Measurements from ENCODE around the gene USP40.
"Not testable (repeated sequence)": the region's sequence is repeated elsewhere in the genome, so short reads cannot be mapped to it uniquely, and the experiment has no call there.

Gene USP40

GRCh38 chr2:233566141-233566956, at the start of gene USP40:
USP40 (minus strand) TSS chr2:233566782; CDS start chr2:233565554, 1,228 bp downstream.
- DNase-seq: peak; percentile 91 to 96

GRCh38 chr2:233611284-233611683, 44.7 kb upstream of the USP40 start:
- no peak for DNase-seq

- no peak for DNase-seq
Observed at GRCh38 chr2:233605680-233606079, 39.1 kb upstream of the USP40 start.

- DNase-seq: no peak
Observed at GRCh38 chr2:233604826-233605225, 38.2 kb upstream of the USP40 start.

GRCh38 chr2:233603520-233603919, 36.9 kb upstream of the USP40 start:
- DNase-seq: no peak

- no peak for DNase-seq
Observed at GRCh38 chr2:233602076-233602475, 35.5 kb upstream of the USP40 start.

GRCh38 chr2:233600386-233600785, 33.8 kb upstream of the USP40 start:
- no peak for DNase-seq

- DNase-seq: no peak
Observed at GRCh38 chr2:233598952-233599351, 32.4 kb upstream of the USP40 start.

- peak in 1 of 2 experiments; percentile 8 for DNase-seq
Observed at GRCh38 chr2:233597522-233597921, 30.9 kb upstream of the USP40 start.

GRCh38 chr2:233593201-233593600, 26.6 kb upstream of the USP40 start:
- no peak for DNase-seq

- DNase-seq: not testable (repeated sequence)
Observed at GRCh38 chr2:233592706-233593105, 26.1 kb upstream of the USP40 start.

- DNase-seq: no peak
Observed at GRCh38 chr2:233588400-233588799, 21.8 kb upstream of the USP40 start.

GRCh38 chr2:233584210-233584609, 17.6 kb upstream of the USP40 start:
- no peak for DNase-seq

- DNase-seq: not testable (repeated sequence)
Observed at GRCh38 chr2:233583217-233583965, 16.8 kb upstream of the USP40 start.

GRCh38 chr2:233577341-233577740, 10.8 kb upstream of the USP40 start:
- not testable (repeated sequence) for DNase-seq

- no peak for DNase-seq
Observed at GRCh38 chr2:233572468-233572867, 5.9 kb upstream of the USP40 start.

GRCh38 chr2:233571462-233571861, 4.9 kb upstream of the USP40 start:
- DNase-seq: no peak

GRCh38 chr2:233571001-233571400, 4.4 kb upstream of the USP40 start:
- DNase-seq: no peak

GRCh38 chr2:233565685-233566140, 869 bp downstream of the USP40 start:
- DNase-seq: no peak

GRCh38 chr2:233563663-233564430, 2.7 kb downstream of the USP40 start:
- peak in 1 of 2 experiments; percentile 4 for DNase-seq

GRCh38 chr2:233556881-233557736, 9.5 kb downstream of the USP40 start:
- no peak for DNase-seq

- no peak for DNase-seq
Observed at GRCh38 chr2:233553366-233553765, 13.2 kb downstream of the USP40 start.
